ENCODE measurements around the gene RGP1.

Gene RGP1

GRCh38 chr9:35800530-35800929 is 51.4 kb downstream of the RGP1 start:
- Histone ChIP-seq H3K27me3 (ENCODE audit: insufficient read depth, poor library complexity, severe bottlenecking) (no peaks in the 10 kb centered on the region), H3K9me3 (ENCODE audit: severe bottlenecking) (no peaks in the 10 kb centered on the region), H3K36me3 (ENCODE audit: low read depth) (no peaks in the 10 kb centered on the region), H3K4me3 (ENCODE audit: severe bottlenecking) (no peak overlapping the region), H3K4me1 (ENCODE audit: insufficient read depth, poor library complexity, severe bottlenecking) (peaks cover 11% of the 10 kb centered on the region), H3K27ac (ENCODE audit: poor library complexity, severe bottlenecking) (no peak overlapping the region)
- DNase-seq (ENCODE audit: low spot score), result no peak
- TF ChIP-seq CTCF (IDR thresholded peaks at IDR 0.05; ENCODE audit: poor library complexity, severe bottlenecking), result no peak
- ATAC-seq (ENCODE audit: low read depth), result no peak

- Histone ChIP-seq H3K4me3 (ENCODE audit: severe bottlenecking) (no peak overlapping the region), H3K36me3 (ENCODE audit: low read depth) (no peaks in the 10 kb centered on the region), H3K9me3 (ENCODE audit: severe bottlenecking) (no peaks in the 10 kb centered on the region), H3K27ac (ENCODE audit: poor library complexity, severe bottlenecking) (no peak overlapping the region), H3K4me1 (ENCODE audit: insufficient read depth, poor library complexity, severe bottlenecking) (peaks cover 8% of the 10 kb centered on the region), H3K27me3 (ENCODE audit: insufficient read depth, poor library complexity, severe bottlenecking) (no peaks in the 10 kb centered on the region)
- DNase-seq (ENCODE audit: low spot score), result no peak
- TF ChIP-seq CTCF (IDR thresholded peaks at IDR 0.05; ENCODE audit: poor library complexity, severe bottlenecking), result no peak
- no peak for ATAC-seq (ENCODE audit: low read depth)
Measured at GRCh38 chr9:35801328-35802128, 52.4 kb downstream of the RGP1 start.

GRCh38 chr9:35806101-35806500 is 57.0 kb downstream of the RGP1 start:
- no peaks in the 10 kb centered on the region for H3K36me3 ChIP-seq (ENCODE audit: low read depth)
- ATAC-seq (ENCODE audit: low read depth) (no peak), DNase-seq (ENCODE audit: low spot score) (no peak)
- no peak overlapping the region for H3K27ac ChIP-seq (ENCODE audit: poor library complexity, severe bottlenecking)
- H3K27me3 ChIP-seq (ENCODE audit: insufficient read depth, poor library complexity, severe bottlenecking), result no peaks in the 10 kb centered on the region
- no peaks in the 10 kb centered on the region for H3K9me3 ChIP-seq (ENCODE audit: severe bottlenecking)
- no peaks in the 10 kb centered on the region for H3K4me1 ChIP-seq (ENCODE audit: insufficient read depth, poor library complexity, severe bottlenecking)
- H3K4me3 ChIP-seq (ENCODE audit: severe bottlenecking), result no peak overlapping the region
- TF ChIP-seq CTCF (IDR thresholded peaks at IDR 0.05; ENCODE audit: poor library complexity, severe bottlenecking), result no peak
